GM23338 (cell line): Measurements from ENCODE around the gene DDIAS. TPM values are rescaled to one million over a fixed set of nuclear protein-coding genes. Genes with fewer than 3 reads are reported as not detected.

Experiments
- ATAC-seq: fragments of 200-7000 bp; cut with Tn5 transposase; 3 replicates; pipeline ENCODE4 v1.9.1; 2020
- DNase-seq: peaks from one replicate; pipeline ENCODE4 v3.0.0-alpha.2; 2015; ENCODE audit warnings: low spot score
- H2AFZ ChIP-seq: fragments of 200-600 bp; sonication (generic); 2 replicates; pipeline ENCODE4 v1.8.0; 2016; ENCODE audit warnings: antibody characterized with exemption, mild to moderate bottlenecking, moderate library complexity
- H3F3A ChIP-seq: fragments of 200-600 bp; sonication (generic); replicated peaks from 2 replicates; pipeline ENCODE4 v1.8.0; 2017; ENCODE audit warnings: antibody characterized with exemption, mixed run types, low read depth
- H3K27ac ChIP-seq: fragments of 200-600 bp; sonication (generic); 2 replicates; pipeline ENCODE4 v1.6.1; 2016; ENCODE audit warnings: low read depth
- H3K27me3 ChIP-seq: fragments of 200-600 bp; sonication (generic); 2 replicates; pipeline ENCODE4 v1.8.0; 2016; ENCODE audit warnings: mild to moderate bottlenecking, mixed run types, moderate library complexity; ENCODE audit not compliant: insufficient read depth
- H3K36me3 ChIP-seq: fragments of 200-600 bp; sonication (generic); 2 replicates; pipeline ENCODE4 v1.8.0; 2016; ENCODE audit warnings: mild to moderate bottlenecking; ENCODE audit not compliant: insufficient read depth
- H3K4me1 ChIP-seq: fragments of 200-600 bp; sonication (generic); 2 replicates; pipeline ENCODE4 v1.8.0; 2016; ENCODE audit warnings: mild to moderate bottlenecking, moderate library complexity; ENCODE audit not compliant: insufficient read depth
- H3K4me2 ChIP-seq: fragments of 200-600 bp; sonication (generic); 2 replicates; pipeline ENCODE4 v1.7.1; 2017; ENCODE audit warnings: mixed run types
- H3K4me3 ChIP-seq: fragments of 200-600 bp; sonication (generic); 2 replicates; pipeline ENCODE4 v1.6.1; 2016; ENCODE audit warnings: mixed run types
- H3K79me2 ChIP-seq: fragments of 200-600 bp; sonication (generic); replicated peaks from 2 replicates; pipeline ENCODE4 v1.8.0; 2017; ENCODE audit warnings: mild to moderate bottlenecking; ENCODE audit not compliant: insufficient read depth
- H3K9me2 ChIP-seq: fragments of 200-600 bp; sonication (generic); 2 replicates; pipeline ENCODE4 v1.8.0; 2017; ENCODE audit not compliant: insufficient read depth
- H4K20me1 ChIP-seq: fragments of 200-600 bp; sonication (generic); replicated peaks from 2 replicates; pipeline ENCODE4 v1.8.0; 2017; ENCODE audit warnings: mild to moderate bottlenecking; ENCODE audit not compliant: insufficient read depth
- H3K27ac Mint-ChIP-seq: 2 replicates; pipeline ENCODE4 v1.8.0; 2020; ENCODE audit warnings: inconsistent platforms, mild to moderate bottlenecking, moderate library complexity, mixed read lengths
- H3K27me3 Mint-ChIP-seq: 3 replicates; pipeline ENCODE4 v1.8.0; 2022; ENCODE audit warnings: low read depth, mild to moderate bottlenecking, moderate library complexity, mixed read lengths, inconsistent platforms; ENCODE audit not compliant: insufficient read depth, poor library complexity
- H3K36me3 Mint-ChIP-seq: 3 replicates; pipeline ENCODE4 v1.8.0; 2021; ENCODE audit warnings: low read depth, mild to moderate bottlenecking, inconsistent platforms, moderate library complexity, mixed read lengths
- H3K4me1 Mint-ChIP-seq: 3 replicates; pipeline ENCODE4 v1.8.0; 2020; ENCODE audit warnings: mild to moderate bottlenecking, inconsistent platforms, mixed read lengths
- H3K4me3 Mint-ChIP-seq: 3 replicates; pipeline ENCODE4 v1.8.0; 2021; ENCODE audit warnings: moderate library complexity, mild to moderate bottlenecking, inconsistent platforms, mixed read lengths
- H3K9me3 Mint-ChIP-seq: 3 replicates; pipeline ENCODE4 v1.8.0; 2020; ENCODE audit warnings: moderate library complexity, mild to moderate bottlenecking, inconsistent platforms, mixed read lengths
- CREB1 ChIP-seq: fragments of 250-450 bp; sonication (Bioruptor Pico); IDR thresholded peaks from 2 replicates; pipeline ENCODE4 v1.5.0; 2020; ENCODE audit warnings: low read depth, mild to moderate bottlenecking, moderate library complexity
- EZH2 ChIP-seq: fragments of 200-600 bp; sonication (generic); IDR thresholded peaks from one replicate; pipeline ENCODE4 v1.8.0; 2017; ENCODE audit warnings: antibody characterized with exemption, mild to moderate bottlenecking, low read depth; ENCODE audit not compliant: unreplicated experiment
- EZH2phosphoT487 ChIP-seq: fragments of 200-600 bp; sonication (generic); IDR thresholded peaks from one replicate; pipeline ENCODE4 v1.8.1; 2018; ENCODE audit warnings: antibody characterized with exemption; ENCODE audit not compliant: unreplicated experiment
- JUNB ChIP-seq: IDR thresholded peaks from one replicate; pipeline ENCODE4 v1.6.1; 2016; ENCODE audit warnings: antibody characterized with exemption; ENCODE audit not compliant: unreplicated experiment
- NANOG ChIP-seq: IDR thresholded peaks from 2 replicates; pipeline ENCODE4 v1.6.1; 2016; ENCODE audit warnings: antibody characterized with exemption, borderline replicate concordance
- POLR2AphosphoS5 ChIP-seq: IDR thresholded peaks from 2 replicates; pipeline ENCODE4 v1.6.1; 2016; ENCODE audit warnings: antibody characterized with exemption, low read depth
- STAT1 ChIP-seq: IDR thresholded peaks from one replicate; pipeline ENCODE4 v1.6.1; 2016; ENCODE audit warnings: antibody characterized with exemption; ENCODE audit not compliant: unreplicated experiment
- ZNF114 ChIP-seq: fragments of 250-450 bp; sonication (Bioruptor Pico); IDR thresholded peaks from 2 replicates; pipeline ENCODE4 v1.5.0; 2020; ENCODE audit warnings: mild to moderate bottlenecking, moderate library complexity
- ZNF331 ChIP-seq: fragments of 250-450 bp; sonication (Bioruptor Pico); IDR thresholded peaks from 2 replicates; pipeline ENCODE4 v1.5.0; 2020; ENCODE audit warnings: low read depth, mild to moderate bottlenecking, moderate library complexity
- polyA plus RNA-seq: library from polyadenylated mRNA; unstranded; fragments of >200 nt; fragmentation: Nextera tagmentation; extraction: Ambion mirVana; gene quantifications from 2 replicates; pipeline ENCODE4 v1.2.1, GENCODE V29; 2016
- total RNA-seq: library from RNA; depleted of rRNA; stranded (reverse); fragments of >200 nt; shearing (Covaris generic); gene quantifications from 2 replicates; pipeline ENCODE4 v1.2.3, GENCODE V29; 2014
- TF ChIP-seq, protein P1 (sequence below): fragments of 250-450 bp; sonication (Bioruptor Pico); IDR thresholded peaks from 2 replicates; pipeline ENCODE4 v1.5.0; 2020; ENCODE audit warnings: mild to moderate bottlenecking, moderate library complexity
- TF ChIP-seq, protein P2 (sequence below): IDR thresholded peaks from one replicate; pipeline ENCODE4 v1.6.1; 2018; ENCODE audit warnings: antibody characterized with exemption; ENCODE audit not compliant: unreplicated experiment
- TF ChIP-seq, protein P3 (sequence below): IDR thresholded peaks from 2 replicates; pipeline ENCODE4 v1.6.1; 2016; ENCODE audit warnings: antibody characterized with exemption
- TF ChIP-seq, protein P4 (sequence below), 2 experiments: fragments of 200-600 bp in 1 of 2; sonication (generic) in 1 of 2; conservative IDR thresholded peaks; 2 replicates each; pipeline versions ENCODE4 v1.5.1 to v1.6.1; 2016 to 2017; ENCODE audit warnings: antibody characterized with exemption in 2 of 2, low read depth in 2 of 2, mild to moderate bottlenecking in 2 of 2, moderate library complexity in 1 of 2

Gene DDIAS
- total and polyA plus RNA-seq, 2 experiments from 2014 or later = 19.5 to 53.0 TPM

DNA sequence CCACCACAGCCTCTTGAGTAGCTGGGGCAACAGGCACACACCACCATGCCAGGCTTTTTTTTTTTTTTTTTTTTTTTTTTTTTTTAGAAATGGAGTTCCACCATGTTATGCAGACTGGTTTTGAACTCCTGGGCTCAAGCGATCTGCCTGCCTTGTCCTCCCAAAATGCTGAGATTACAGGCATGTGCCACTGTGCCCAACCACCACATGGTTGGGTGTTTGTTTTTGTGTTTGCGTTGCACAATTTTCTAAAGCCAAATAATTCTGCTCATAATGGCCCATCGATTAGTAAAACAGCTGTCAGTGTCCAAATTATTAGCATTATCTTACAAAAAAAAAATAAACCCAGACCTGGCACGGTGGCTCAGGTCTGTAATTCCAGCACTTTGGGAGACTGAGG lies 65.8 kb downstream of the DDIAS start:
- Histone ChIP-seq H3K9me2 (no peaks in the 10 kb centered on the region), H3K27me3 (no peaks in the 10 kb centered on the region), H3K4me1 (no peaks in the 10 kb centered on the region), H3F3A (no peaks in the 10 kb centered on the region), H3K36me3 (no peaks in the 10 kb centered on the region), H3K27ac (no peak overlapping the region), H2AFZ (no peak overlapping the region), H4K20me1 (no peaks in the 10 kb centered on the region), H3K4me2 (no peak overlapping the region), H3K4me3 (no peak overlapping the region), H3K79me2 (no peaks in the 10 kb centered on the region)
- no peak overlapping the region for H3K27ac Mint-ChIP-seq
- no peaks in the 10 kb centered on the region for H3K4me1 Mint-ChIP-seq
- no peak overlapping the region for H3K4me3 Mint-ChIP-seq
- no peaks in the 10 kb centered on the region for H3K27me3 Mint-ChIP-seq
- no peak for ATAC-seq
- TF ChIP-seq STAT1 = no peak
- TF ChIP-seq ZNF114 (CRISPR knock-in tag) = no peak
- TF ChIP-seq, protein P1, sequence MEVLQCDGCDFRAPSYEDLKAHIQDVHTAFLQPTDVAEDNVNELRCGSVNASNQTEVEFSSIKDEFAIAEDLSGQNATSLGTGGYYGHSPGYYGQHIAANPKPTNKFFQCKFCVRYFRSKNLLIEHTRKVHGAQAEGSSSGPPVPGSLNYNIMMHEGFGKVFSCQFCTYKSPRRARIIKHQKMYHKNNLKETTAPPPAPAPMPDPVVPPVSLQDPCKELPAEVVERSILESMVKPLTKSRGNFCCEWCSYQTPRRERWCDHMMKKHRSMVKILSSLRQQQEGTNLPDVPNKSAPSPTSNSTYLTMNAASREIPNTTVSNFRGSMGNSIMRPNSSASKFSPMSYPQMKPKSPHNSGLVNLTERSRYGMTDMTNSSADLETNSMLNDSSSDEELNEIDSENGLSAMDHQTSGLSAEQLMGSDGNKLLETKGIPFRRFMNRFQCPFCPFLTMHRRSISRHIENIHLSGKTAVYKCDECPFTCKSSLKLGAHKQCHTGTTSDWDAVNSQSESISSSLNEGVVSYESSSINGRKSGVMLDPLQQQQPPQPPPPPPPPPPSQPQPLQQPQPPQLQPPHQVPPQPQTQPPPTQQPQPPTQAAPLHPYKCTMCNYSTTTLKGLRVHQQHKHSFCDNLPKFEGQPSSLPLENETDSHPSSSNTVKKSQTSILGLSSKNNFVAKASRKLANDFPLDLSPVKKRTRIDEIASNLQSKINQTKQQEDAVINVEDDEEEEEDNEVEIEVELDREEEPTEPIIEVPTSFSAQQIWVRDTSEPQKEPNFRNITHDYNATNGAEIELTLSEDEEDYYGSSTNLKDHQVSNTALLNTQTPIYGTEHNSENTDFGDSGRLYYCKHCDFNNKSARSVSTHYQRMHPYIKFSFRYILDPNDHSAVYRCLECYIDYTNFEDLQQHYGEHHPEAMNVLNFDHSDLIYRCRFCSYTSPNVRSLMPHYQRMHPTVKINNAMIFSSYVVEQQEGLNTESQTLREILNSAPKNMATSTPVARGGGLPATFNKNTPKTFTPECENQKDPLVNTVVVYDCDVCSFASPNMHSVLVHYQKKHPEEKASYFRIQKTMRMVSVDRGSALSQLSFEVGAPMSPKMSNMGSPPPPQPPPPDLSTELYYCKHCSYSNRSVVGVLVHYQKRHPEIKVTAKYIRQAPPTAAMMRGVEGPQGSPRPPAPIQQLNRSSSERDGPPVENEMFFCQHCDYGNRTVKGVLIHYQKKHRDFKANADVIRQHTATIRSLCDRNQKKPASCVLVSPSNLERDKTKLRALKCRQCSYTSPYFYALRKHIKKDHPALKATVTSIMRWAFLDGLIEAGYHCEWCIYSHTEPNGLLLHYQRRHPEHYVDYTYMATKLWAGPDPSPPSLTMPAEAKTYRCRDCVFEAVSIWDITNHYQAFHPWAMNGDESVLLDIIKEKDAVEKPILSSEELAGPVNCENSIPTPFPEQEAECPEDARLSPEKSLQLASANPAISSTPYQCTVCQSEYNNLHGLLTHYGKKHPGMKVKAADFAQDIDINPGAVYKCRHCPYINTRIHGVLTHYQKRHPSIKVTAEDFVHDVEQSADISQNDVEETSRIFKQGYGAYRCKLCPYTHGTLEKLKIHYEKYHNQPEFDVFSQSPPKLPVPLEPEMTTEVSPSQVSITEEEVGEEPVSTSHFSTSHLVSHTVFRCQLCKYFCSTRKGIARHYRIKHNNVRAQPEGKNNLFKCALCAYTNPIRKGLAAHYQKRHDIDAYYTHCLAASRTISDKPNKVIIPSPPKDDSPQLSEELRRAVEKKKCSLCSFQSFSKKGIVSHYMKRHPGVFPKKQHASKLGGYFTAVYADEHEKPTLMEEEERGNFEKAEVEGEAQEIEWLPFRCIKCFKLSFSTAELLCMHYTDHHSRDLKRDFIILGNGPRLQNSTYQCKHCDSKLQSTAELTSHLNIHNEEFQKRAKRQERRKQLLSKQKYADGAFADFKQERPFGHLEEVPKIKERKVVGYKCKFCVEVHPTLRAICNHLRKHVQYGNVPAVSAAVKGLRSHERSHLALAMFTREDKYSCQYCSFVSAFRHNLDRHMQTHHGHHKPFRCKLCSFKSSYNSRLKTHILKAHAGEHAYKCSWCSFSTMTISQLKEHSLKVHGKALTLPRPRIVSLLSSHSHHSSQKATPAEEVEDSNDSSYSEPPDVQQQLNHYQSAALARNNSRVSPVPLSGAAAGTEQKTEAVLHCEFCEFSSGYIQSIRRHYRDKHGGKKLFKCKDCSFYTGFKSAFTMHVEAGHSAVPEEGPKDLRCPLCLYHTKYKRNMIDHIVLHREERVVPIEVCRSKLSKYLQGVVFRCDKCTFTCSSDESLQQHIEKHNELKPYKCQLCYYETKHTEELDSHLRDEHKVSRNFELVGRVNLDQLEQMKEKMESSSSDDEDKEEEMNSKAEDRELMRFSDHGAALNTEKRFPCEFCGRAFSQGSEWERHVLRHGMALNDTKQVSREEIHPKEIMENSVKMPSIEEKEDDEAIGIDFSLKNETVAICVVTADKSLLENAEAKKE = no peak
- TF ChIP-seq EZH2phosphoT487 = no peak
- TF ChIP-seq EZH2 = no peak
- no peak for TF ChIP-seq JUNB
- TF ChIP-seq, protein P2, sequence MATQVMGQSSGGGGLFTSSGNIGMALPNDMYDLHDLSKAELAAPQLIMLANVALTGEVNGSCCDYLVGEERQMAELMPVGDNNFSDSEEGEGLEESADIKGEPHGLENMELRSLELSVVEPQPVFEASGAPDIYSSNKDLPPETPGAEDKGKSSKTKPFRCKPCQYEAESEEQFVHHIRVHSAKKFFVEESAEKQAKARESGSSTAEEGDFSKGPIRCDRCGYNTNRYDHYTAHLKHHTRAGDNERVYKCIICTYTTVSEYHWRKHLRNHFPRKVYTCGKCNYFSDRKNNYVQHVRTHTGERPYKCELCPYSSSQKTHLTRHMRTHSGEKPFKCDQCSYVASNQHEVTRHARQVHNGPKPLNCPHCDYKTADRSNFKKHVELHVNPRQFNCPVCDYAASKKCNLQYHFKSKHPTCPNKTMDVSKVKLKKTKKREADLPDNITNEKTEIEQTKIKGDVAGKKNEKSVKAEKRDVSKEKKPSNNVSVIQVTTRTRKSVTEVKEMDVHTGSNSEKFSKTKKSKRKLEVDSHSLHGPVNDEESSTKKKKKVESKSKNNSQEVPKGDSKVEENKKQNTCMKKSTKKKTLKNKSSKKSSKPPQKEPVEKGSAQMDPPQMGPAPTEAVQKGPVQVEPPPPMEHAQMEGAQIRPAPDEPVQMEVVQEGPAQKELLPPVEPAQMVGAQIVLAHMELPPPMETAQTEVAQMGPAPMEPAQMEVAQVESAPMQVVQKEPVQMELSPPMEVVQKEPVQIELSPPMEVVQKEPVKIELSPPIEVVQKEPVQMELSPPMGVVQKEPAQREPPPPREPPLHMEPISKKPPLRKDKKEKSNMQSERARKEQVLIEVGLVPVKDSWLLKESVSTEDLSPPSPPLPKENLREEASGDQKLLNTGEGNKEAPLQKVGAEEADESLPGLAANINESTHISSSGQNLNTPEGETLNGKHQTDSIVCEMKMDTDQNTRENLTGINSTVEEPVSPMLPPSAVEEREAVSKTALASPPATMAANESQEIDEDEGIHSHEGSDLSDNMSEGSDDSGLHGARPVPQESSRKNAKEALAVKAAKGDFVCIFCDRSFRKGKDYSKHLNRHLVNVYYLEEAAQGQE = no peak
- TF ChIP-seq, protein P3, sequence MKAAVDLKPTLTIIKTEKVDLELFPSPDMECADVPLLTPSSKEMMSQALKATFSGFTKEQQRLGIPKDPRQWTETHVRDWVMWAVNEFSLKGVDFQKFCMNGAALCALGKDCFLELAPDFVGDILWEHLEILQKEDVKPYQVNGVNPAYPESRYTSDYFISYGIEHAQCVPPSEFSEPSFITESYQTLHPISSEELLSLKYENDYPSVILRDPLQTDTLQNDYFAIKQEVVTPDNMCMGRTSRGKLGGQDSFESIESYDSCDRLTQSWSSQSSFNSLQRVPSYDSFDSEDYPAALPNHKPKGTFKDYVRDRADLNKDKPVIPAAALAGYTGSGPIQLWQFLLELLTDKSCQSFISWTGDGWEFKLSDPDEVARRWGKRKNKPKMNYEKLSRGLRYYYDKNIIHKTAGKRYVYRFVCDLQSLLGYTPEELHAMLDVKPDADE = no peak
- no peak for TF ChIP-seq NANOG
- no peak for TF ChIP-seq CREB1 (CRISPR knock-in tag)
- TF ChIP-seq, protein P4, sequence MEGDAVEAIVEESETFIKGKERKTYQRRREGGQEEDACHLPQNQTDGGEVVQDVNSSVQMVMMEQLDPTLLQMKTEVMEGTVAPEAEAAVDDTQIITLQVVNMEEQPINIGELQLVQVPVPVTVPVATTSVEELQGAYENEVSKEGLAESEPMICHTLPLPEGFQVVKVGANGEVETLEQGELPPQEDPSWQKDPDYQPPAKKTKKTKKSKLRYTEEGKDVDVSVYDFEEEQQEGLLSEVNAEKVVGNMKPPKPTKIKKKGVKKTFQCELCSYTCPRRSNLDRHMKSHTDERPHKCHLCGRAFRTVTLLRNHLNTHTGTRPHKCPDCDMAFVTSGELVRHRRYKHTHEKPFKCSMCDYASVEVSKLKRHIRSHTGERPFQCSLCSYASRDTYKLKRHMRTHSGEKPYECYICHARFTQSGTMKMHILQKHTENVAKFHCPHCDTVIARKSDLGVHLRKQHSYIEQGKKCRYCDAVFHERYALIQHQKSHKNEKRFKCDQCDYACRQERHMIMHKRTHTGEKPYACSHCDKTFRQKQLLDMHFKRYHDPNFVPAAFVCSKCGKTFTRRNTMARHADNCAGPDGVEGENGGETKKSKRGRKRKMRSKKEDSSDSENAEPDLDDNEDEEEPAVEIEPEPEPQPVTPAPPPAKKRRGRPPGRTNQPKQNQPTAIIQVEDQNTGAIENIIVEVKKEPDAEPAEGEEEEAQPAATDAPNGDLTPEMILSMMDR (conservative IDR thresholded peaks at IDR 0.05; ENCODE audit: low read depth in 2 of 2) = no peak
- no peak for TF ChIP-seq ZNF331
- no peak for TF ChIP-seq POLR2AphosphoS5
- no peaks in the 10 kb centered on the region for H3K9me3 Mint-ChIP-seq
- no peak for DNase-seq
- H3K36me3 Mint-ChIP-seq = no peaks in the 10 kb centered on the region
